GM21737 (cell line): Measurements from ENCODE around the gene CLMP.
"Not testable (repeated sequence)": the region's sequence is repeated elsewhere in the genome, so short reads cannot be mapped to it uniquely, and the experiment has no call there.

Experiments used
- ATAC-seq: cut with Tn5 transposase; IDR thresholded peaks from one replicate; pipeline ENCODE4 v1.9.1; 2021; ENCODE audit warnings: mild to moderate bottlenecking, moderate library complexity; ENCODE audit not compliant: unreplicated experiment

CLMP gene

DNA sequence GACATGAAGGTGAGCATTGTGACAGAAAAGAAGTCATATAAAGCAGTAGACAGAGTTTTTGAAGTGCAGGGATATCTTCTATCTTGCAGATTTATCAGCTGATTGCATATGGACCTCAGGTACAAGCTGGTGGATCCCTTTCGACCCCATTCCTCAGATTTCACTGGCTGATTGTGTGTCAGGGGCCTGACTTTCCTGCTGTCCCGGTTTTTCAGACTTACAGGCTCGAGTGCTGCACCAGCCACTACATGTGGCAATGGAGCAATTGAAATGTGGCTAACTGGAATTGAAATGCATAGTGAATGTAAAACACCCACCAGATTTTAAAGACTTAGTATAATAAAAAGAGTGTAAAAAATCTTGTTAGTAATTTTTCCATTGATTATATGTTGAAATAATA lies 50.3 kb downstream of the CLMP start:
- ATAC-seq, result no peak

DNA sequence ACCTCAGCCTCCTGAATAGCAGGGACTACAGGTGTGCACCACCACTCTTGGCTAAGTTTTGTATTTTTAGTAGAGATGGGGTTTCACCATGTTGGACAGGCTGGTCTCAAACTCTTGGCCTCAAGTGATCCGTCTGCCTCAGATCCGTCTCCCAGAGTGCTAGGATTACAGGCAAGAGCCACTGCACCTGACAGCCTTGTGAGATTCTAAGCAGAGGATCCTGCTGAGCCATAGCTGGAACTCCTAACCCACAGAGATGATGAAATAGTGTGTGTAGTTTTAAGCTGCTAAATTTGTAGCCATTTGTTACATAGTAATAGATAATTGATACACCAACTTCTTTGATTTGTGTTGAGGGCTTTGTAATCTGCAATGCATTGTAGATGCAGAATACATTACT lies 51.1 kb downstream of the CLMP start:
- ATAC-seq, result no peak

DNA sequence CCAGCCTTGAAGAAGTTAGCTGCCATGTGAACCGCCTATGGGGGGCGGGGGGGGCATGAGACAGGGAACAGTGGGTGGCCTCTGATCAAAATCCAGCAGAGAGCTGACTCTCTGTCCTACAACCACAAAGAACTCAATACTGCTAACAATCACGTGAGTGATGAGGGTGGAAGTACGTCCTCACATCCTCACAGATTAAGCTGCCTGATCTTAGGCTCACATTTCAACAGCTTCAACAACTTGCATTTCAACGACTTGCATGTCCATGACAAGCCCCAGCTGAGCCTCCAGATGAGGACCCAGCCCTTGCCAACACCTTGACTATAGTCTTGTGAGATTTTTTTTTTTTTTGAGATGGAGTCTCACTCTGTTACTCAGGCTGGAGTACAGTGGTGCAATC lies 51.6 kb downstream of the CLMP start:
- no peak for ATAC-seq

DNA sequence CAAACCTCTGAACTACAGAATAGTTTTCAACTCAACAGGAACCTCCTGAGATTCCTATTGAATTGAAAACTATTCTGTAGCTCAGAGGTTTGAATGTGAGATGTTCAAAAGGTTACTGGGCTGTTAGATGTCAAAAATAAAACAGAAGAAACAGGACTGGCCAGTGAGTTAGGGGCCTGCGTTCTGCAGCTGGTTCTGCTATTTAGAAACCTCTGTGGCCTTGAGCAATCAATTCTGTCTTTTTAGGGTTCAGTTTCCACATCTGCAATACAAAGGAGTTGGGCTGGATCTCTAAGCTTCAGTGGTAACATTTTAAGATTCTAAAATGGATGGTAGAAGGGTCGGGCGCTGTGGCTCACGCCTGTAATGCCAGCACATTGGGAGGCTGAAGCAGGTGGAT lies 55.8 kb downstream of the CLMP start:
- no peak for ATAC-seq

DNA sequence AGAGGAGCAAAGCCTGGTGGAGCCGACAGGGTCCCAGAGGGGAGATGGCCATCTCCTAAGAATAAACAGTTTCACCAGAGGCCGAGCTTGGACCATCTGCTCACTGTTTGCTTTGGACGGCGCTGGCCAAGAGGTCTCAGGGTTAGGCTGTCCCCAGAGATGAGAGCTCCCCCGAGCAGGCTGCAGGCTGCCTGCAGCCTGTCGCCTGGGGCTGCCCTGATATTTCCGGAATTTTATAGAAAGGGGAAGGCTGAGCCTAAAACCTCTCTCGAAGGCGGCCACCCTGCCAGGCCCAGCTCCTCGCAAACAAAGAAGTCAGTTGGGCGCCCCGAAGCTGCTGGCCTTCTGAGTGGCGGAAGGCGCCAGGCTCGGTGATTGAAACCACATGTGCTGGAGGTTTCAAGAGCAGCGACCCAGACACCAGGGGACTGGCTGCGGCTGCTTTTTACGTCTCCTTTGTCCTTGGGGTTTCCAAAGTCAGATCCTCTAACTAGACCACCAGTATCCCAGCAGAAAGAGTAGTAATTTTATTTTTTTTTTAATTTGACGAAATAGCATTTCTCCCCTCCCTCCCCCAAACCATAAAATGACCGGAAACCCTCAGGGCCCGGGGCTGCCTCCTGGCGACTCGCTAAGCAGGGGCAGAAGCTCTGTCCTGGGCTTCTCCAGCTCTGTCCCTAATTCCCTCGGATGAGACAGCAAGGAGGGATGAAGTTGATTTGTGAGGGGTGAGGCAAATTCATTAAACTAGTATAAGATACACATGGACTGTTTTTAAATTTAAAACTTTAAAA lies 57.4 kb downstream of the CLMP start:
- no peak for ATAC-seq

DNA sequence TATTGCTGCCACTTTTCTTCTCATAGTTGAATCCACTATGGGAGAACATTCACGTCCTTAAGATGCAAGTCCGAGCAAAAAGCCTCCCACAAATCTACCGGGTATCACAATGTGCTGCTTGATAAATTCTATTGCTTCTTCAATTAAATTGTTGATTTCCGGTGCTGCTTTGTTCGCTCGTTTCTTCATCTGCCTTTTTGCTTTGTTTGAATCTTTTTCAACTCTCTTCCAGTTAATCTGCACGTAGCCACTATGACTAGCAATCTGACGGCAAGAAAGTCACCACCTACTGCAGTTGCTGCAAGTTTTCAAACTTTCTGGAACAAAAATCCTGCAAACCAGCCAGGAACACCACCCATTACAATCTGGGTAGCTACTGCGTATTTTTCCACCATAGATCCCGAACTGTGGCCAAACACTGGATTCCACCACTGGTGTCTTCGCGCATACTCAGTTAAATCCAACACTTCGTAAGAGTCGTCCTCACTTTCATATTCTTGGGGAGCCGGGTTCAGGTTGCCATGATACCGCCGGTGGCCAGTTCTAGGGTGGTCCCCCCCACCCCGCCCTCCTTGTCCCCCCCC lies 59.1 kb downstream of the CLMP start:
- no peak for ATAC-seq

DNA sequence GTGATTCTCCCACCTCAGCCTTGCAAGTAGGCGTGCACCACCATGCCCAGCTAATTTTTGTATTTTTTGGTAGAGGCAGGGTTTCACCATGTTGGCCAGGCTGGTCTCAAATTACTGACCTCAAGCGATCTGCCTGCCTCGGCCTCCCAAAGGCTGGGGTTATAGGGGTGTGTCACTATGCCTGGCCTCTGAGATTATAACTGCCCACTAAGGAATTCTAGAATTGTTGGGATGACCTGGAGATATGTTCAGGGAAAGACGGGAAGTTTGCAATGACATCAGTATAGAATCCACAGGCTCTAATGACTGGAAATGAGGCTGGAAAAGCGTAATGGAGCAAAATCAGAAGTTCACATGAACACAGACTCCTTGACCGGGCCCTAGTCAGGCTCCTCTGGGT lies 62.2 kb downstream of the CLMP start:
- ATAC-seq, result no peak

DNA sequence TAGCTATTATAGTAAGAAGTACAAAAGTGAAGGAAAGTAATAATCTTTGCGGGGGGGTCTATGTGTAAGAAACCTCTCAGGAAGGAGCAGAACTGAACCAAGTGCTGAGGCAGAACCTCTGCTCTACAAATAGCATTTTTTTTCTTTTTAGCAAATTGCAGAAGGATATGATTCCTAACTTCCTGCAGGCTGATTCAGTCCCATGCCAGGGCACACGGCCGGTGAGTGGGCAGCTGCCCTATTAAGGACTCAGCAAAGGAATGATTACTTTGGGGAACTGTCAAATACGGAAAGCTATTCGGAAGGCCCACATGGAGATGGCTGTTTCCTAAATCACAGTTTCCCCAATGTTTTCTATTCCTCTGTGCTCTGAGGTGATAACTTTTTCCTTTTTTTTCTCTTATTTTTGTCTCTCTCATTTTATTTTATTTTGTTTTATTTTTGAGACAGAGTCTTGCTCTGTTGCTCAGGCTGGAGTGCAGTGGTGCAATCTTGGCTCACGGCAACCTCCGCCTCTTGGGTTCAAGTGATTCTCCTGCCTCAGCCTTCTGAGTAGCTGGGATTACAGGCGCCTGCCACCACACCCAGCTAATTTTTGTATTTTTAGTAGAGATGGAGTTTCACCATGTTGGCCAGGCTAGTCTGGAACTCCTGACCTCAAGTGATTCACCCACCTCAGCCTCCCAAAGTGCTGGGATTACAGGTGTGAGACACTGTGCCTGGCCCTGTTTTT lies 62.8 kb downstream of the CLMP start:
- ATAC-seq, result not testable (repeated sequence)

DNA sequence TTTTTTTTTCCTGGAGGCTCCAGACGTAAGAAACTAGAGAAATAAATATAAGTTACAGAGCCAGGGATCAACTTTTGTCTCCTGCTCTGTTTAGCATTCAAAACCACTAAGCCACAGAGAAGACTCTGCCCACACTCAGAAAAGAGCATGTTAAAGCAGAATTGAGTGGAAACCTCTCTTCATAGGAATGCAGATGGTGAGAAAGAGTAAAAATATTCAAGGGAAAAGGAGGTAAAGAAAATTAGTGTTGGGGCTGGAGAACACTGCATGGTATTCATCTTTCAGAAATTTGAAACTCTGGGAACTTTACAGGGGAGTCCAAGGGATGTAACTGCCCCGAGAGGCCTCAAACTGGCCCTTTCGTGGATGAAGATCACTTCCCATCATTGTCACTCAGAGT lies 65.1 kb downstream of the CLMP start:
- ATAC-seq, result no peak

DNA sequence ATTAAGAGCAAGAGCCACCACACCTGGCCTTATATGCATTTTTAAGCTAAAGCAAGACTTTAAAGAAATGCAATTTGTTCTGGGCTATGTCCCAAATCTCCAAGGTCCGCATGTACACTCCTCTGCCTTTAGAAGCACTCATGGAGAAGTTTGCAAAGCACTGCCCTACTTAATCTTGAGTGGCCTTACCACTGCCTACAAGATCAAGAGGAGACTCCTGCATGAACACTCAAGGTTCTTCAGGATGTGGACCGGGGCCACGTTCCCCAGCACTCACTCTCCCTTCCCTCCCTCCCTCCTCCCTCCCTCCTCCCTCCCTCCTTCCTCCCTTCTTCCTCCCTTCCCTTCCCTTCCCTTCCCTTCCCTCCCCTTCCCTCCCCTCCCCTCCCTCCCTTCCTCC lies 69.9 kb downstream of the CLMP start:
- ATAC-seq, result no peak

DNA sequence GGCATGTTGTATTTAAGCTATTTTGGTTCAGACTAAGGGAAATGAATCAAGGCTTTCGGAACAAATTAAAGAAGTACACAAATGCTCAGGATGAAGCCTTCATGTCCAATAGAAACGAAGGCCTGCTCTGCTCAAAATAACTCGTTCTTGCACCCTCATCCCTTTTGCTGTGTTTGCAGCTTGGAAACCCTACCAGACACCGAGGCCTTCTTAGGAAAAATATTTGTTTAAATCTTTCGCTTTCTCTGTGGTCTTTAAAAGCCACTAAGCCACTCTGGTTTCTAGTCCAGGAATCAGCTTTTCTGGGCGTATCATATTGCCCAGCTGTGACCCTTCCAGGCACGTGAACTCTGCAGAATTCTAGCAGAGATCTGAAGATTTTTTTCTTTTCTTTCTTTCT lies 72.2 kb downstream of the CLMP start:
- ATAC-seq, result no peak

DNA sequence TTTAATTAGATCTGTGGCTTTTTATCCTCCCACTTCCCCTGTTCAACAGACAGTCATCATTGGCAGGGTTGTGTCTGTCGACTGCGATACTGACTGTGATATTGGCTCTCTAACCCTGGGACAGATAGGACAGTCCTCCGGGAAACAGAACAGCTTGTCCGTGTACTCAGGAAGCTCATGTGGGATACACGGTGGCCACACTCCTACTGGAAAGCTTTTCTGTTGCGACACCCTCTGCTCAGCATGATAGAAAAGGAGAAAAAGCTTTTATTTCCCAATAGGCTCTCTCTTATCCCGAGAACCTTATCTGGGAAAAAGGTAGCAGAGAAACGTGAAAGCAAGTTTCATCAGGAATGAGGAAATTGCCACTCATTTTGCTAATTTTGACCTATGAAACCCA lies 72.7 kb downstream of the CLMP start:
- ATAC-seq, result no peak

DNA sequence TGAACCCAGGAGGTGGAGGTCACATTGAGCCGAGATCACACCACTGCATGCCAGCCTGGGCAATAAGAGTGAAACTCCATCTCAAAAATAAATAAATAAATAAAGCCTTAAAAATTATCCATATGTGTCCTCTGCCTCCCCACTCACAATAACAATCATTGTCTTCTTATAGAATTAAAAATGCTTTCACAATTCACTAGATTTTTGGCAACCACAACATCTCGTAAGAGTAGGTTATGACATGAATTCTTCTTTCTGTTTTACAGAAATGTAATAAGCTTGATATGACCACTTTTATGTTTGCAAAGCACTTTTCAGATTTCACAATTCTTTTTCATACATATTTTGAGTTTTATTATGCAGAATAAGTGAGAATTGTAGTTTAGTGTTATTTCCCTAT lies 78.6 kb downstream of the CLMP start:
- no peak for ATAC-seq

DNA sequence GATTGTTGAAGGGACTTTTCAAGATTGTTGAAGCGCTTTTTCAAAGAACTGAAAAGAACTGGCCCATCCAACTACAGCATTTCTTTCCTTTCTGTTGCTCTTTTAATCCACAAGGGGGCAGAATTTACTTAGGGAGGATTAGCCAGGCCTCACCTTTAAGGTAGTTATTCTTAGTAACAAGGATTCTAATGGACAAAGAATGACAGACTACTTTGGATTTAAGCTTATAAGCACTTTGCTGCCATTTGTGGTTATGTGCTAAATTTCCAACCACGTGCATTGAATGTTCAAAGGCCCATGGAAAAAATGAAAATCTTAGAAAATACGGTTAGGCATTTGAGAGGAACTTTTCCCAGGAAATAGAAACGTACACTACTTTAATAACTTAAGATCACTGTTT lies 83.6 kb downstream of the CLMP start:
- no peak for ATAC-seq

DNA sequence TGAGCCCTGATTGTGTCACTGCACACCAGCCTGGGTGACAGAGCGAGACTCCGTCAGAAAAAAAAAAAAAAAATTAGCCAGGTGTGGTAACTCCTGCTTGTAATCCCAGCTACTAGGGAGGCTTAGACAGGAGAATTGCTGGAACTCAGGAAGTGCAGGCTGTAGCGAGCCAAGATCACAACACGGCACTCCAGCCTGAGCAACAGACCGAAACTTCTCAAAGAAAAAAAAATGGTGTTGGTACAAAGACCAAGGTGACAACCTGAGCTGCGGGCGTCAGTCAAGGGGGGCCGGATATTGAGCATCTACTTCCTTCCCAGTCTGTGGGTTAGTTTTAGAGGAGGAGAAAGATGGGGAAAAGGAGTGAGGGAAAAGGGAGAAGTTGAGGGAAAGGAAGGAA lies 84.7 kb downstream of the CLMP start:
- no peak for ATAC-seq

DNA sequence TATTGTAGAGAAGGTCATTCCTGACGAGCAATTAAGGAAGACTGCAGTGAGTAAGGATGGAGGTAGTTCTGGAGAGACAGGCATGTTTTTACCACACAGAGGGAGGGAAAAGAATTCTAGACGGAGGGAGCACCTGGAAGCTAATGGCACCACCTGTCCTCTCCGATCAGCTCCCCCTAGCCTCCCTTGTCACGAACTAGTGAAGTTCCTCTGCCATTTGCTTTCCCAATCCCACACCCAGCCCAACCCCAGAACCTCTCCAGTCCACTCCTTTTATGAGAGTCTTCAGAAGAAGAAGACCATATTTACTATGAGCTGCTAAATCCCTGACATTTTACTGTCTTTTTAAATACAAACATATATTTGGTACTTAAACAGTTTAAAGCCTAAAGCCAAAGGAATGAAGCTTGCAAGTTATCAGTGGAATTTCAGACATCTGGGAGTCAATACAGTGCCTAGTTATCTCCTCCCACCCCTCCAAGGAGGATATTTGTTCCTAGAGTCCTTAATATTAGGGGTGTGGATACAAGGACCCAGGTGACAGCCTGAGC lies 87.0 kb downstream of the CLMP start:
- no peak for ATAC-seq

DNA sequence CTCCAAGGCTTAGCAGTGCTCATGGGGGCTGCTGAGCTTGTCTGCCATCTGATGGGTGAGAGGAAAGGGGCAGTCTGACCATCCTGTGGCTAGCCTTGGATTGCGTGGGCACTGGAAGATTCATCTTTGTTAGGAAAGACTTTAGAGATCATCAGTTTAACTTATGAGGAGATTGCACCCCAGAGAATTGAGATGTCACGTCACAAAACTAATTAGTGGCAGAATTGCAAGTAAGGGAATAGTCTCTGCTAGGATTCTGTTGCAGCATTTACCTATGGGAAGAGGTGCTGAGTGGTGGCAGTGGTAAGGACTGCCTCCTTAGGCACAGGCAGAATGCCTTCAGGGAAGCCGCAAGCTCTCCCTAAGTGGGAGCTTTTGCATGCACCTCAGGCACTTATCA lies 90.4 kb downstream of the CLMP start:
- no peak for ATAC-seq

DNA sequence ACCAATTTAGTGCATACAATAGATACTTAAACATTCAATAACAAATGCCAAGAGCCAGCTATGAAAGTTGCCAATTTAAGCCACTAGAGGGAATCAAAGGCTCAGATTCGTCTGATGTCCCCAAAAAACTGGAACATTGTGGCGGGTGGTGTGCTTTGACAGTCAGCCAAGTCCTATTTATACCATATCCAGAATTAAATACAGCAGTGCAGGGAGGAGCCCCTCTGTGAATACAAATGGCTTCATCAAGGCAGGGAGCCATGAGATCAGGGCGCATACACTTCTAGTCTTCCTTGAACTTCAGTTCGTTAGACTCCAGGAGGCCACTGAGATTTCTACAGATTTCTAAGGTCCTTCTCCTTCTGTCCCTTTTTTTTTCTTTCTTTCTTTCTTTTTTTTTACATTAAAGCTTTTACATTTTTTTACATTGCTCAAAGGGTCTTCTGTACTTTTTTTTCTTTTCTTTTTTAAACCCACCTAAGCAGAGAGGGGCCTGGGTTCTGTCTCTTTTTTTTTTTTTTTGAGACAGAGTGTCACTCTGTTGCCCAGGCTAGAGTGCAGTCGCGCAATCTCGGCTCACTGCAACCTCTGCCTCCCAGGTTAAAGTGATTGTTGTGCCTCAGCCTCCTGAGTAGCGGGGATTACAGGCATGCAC lies 91.6 kb downstream of the CLMP start:
- no peak for ATAC-seq

DNA sequence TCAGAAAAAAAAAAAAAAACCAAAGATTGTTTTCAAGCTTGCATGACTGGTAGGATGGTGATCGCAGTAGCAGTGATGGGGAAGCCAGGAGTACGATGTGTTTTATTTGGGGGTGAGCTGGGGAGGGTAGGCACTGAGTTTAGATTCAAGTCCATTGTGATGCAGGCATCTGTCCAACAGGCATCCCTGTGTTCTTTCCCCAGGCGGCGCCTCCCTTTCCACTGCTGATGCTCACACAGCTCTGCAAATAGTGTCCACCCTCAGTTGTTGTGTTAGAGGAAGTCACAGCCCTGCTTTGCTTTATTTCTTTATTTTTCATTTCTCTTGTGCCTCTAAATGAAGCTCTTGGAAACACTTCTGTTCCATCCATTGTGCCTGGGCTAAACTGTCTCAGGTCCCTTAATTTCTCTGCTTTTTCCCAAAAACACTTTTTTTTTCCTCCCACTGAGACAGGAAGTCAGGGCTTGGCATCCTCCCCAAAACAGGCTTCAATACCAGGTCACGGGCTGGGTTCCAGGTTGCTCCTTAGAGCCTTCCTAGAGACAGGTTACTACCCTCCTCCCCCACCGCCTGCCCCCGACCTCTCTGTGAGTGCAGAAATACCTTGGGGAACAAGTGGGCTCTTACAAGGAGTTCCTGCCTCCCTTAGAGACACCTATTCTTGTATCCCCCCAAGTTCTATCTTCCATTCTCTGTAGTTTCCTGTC lies 94.5 kb downstream of the CLMP start:
- no peak for ATAC-seq

DNA sequence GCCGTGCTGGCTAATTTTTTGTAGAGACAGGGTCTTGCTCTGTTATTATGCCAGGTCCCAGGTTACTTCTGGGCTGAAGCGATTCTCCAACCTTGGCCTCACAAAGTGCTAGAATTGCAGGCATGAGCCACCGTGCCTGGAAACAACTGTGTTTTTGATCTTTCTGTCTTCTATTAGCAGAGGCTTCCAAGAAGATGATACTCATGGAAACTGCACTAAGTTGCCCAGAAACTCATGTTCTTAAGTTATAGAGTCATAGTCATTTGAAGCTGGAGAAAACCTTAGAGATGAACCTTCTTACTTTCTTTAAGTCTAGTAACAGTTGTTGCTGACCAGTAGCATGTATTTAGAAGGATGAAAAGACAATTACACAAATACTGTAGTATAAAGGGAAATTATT lies 96.1 kb downstream of the CLMP start:
- no peak for ATAC-seq

DNA sequence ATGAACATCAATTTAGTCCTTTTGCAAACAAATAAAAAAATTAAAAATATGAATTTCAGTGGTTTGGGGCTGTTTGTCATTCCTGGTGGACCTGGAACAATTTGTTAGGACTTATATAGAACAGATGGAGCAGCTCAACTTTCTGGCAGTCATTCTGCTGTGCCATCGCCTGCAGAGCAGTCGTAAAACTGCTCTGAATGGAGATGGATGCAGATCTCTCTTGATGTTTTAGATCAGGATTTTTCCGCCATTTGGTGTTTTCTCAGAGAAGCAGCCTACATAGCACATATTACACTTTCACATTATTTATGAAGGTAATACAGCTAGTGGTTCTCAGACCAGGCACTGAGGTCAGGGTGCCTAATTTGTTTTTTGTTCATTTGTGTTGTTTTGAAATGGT lies 101.3 kb downstream of the CLMP start:
- ATAC-seq, result no peak
